Kidney (tissue), 22 donors: Measurements from ENCODE around the gene TRIM5. TPM values are rescaled to one million over a fixed set of nuclear protein-coding genes. Genes with fewer than 3 reads are reported as not detected.

Experiments used
- DNase-seq, 5 donors: peaks; one replicate each; pipeline ENCODE4 v3.0.0-alpha.2; 2013 to 2020
- FAIRE-seq: peaks from 2 replicates; lab custom pipeline; 2012; peaks lifted over from hg19 to GRCh38; lab: Jason Lieb, UNC
- H3K27ac ChIP-seq, 2 donors: one replicate each; pipeline ENCODE4 v1.7.0; 2013; ENCODE audit warnings: low read depth in 2 of 2, low read length in 2 of 2, inconsistent platforms in 1 of 2
- H3K27me3 ChIP-seq: one replicate; pipeline ENCODE4 v1.7.1; 2013; ENCODE audit warnings: low read length, inconsistent platforms; ENCODE audit not compliant: control insufficient read depth, insufficient read depth
- H3K36me3 ChIP-seq, 3 donors: one replicate each; pipeline versions ENCODE4 v1.7.0 to v1.7.1; 2013; ENCODE audit warnings: low read length in 3 of 3, control low read depth in 1 of 3, inconsistent platforms in 1 of 3; ENCODE audit not compliant: insufficient read depth in 3 of 3, control insufficient read depth in 2 of 3
- H3K4me1 ChIP-seq, 3 donors: one replicate each; pipeline versions ENCODE4 v1.7.0 to v1.7.1; 2013; ENCODE audit warnings: low read length in 3 of 3, inconsistent platforms in 1 of 3, low read depth in 1 of 3; ENCODE audit not compliant: control insufficient read depth in 2 of 3, insufficient read depth in 2 of 3
- H3K4me3 ChIP-seq, 3 donors: one replicate each; pipeline versions ENCODE4 v1.7.0 to v1.8.1; 2013; ENCODE audit warnings: low read length in 3 of 3, control low read depth in 1 of 3, inconsistent platforms in 1 of 3
- H3K9ac ChIP-seq, 3 donors: one replicate each; pipeline versions ENCODE4 v1.7.0 to v1.7.1; 2013; ENCODE audit warnings: low read length in 3 of 3, control low read depth in 1 of 3, inconsistent platforms in 1 of 3
- H3K9me3 ChIP-seq, 3 donors: one replicate each; pipeline versions ENCODE4 v1.7.0 to v1.7.1; 2013; ENCODE audit warnings: low read length in 3 of 3, control low read depth in 1 of 3, inconsistent platforms in 1 of 3; ENCODE audit not compliant: control insufficient read depth in 2 of 3, insufficient read depth in 1 of 3
- intact Hi-C: fragments of 100-400 bp; cut with DNase I; formaldehyde crosslinking; loops from one replicate; pipeline ENCODE4 v1.11.1; 2022
- long read RNA-seq, 10 donors: library from polyadenylated mRNA in 1 of 10; unstranded in 1 of 10; transcript quantifications; one replicate each; pipeline ENCODE4 v2.0.0 and lab custom pipeline, GENCODE V29; 2021 to 2026
- polyA plus RNA-seq: library from polyadenylated mRNA; stranded (reverse); fragments of 350-450 nt; fragmentation: Illumina TruSeq; extraction: RNeasy Lipid Tissue Mini Kit (QIAGEN cat#74804); gene quantifications from one replicate; pipeline ENCODE4 v1.2.3, GENCODE V29; 2014; ENCODE audit warnings: low read depth, low replicate concordance; ENCODE audit not compliant: insufficient read depth
- total RNA-seq: library from RNA; stranded (reverse); fragmentation: NEBNext Ultra II Directional; extraction: Animal tissue kit (Norgen Biotek cat#: 25700); gene quantifications from one replicate; pipeline ENCODE4 v1.2.1, GENCODE V29; 2021
- TF ChIP-seq, protein P1 (sequence below): IDR thresholded peaks from 3 replicates; pipeline ENCODE4 v1.5.1; 2012; ENCODE audit warnings: mild to moderate bottlenecking, moderate library complexity, borderline replicate concordance; ENCODE audit not compliant: insufficient read depth; ENCODE audit errors: extremely low read depth
- donor health status: control.
- donor health status: control.
- donor health status: control.
- donor health status: control.
- donor health status: control.
- donor health status: DM: yes; HTN: yes; CAD: no.
- donor health status: Normal renal cell carcinoma (clear cell type).

TRIM5 gene, protein sequence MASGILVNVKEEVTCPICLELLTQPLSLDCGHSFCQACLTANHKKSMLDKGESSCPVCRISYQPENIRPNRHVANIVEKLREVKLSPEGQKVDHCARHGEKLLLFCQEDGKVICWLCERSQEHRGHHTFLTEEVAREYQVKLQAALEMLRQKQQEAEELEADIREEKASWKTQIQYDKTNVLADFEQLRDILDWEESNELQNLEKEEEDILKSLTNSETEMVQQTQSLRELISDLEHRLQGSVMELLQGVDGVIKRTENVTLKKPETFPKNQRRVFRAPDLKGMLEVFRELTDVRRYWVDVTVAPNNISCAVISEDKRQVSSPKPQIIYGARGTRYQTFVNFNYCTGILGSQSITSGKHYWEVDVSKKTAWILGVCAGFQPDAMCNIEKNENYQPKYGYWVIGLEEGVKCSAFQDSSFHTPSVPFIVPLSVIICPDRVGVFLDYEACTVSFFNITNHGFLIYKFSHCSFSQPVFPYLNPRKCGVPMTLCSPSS
- total RNA-seq: 27.7 TPM
- 11.2 TPM for polyA plus RNA-seq
- long read RNA-seq, donor 1, partial matches to known transcripts: 0 of 1 reads
- long read RNA-seq, donor 1, other reads (novel, unspliced or antisense): 0 of 1 reads
- long read RNA-seq, donor 2, partial matches to known transcripts: 6 of 8 reads
- long read RNA-seq, donor 2, other reads (novel, unspliced or antisense): 0 of 8 reads
- long read RNA-seq, donor 3, partial matches to known transcripts: 0 of 2 reads
- long read RNA-seq, donor 3, other reads (novel, unspliced or antisense): 0 of 2 reads
- long read RNA-seq, donor 4, partial matches to known transcripts: 0 of 3 reads
- long read RNA-seq, donor 4, other reads (novel, unspliced or antisense): 0 of 3 reads
- long read RNA-seq, donor 5: 0 reads
- long read RNA-seq, donor 6, partial matches to known transcripts: 0 of 1 reads
- long read RNA-seq, donor 6, other reads (novel, unspliced or antisense): 0 of 1 reads
- long read RNA-seq, donor 7, partial matches to known transcripts: 4 of 23 reads
- long read RNA-seq, donor 7, other reads (novel, unspliced or antisense): 16 of 23 reads
- long read RNA-seq, donor 8, partial matches to known transcripts: 0 of 2 reads
- long read RNA-seq, donor 8, other reads (novel, unspliced or antisense): 0 of 2 reads
- long read RNA-seq, donor 9: 0 reads
- long read RNA-seq, donor 10, partial matches to known transcripts: 6 of 7 reads
- long read RNA-seq, donor 10, other reads (novel, unspliced or antisense): 0 of 7 reads

DNA sequence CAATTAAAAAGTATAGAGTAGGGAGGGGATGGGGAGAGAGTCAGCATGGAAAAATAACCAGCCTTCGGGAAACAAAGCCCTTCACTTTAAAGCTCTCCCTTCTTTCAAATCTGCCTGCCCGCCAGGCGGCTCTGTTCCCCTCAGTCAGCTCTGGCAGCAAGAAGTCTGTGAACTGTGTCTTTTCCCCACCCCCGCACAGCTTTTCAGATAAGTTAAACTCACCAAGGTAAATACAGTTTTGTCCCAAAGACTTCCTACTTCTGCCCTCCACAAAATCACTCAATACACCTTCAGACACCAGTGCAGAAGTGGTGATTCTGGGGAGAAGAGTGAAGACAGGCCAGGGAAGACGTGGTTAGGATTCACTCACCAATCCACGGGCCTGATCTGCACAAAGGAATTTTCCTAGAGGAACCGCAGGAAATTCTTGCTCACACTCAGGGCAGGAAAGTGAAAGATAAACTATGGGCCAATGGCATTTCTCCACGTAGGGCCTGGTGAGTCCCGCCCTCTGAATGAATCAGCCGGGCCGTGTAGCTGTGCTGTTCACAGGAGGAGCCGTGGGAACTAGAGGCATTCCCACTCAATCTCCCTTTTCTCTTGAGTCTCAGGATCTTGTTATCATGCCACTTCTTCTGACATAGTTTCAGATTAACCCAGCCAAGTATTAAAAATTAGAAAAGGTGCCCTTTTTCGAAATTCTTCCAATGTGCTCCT is at the start of gene TRIM5:
Gene TRIM5, minus strand, starts transcription at position 429 of the 717 bp plus-strand sequence. CDS start 4,897 bp downstream, outside the sequence.
- FAIRE-seq: peak; percentile 50
- intact Hi-C loops: no loop called here
- Histone ChIP-seq H3K27me3 (no peaks in the 10 kb centered on the region), H3K9me3 (no peaks in the 10 kb centered on the region), H3K9ac (peak within 1 kb of the TSS; percentile 67 to 98 (median 88)), H3K36me3 (no peaks in the 10 kb centered on the region), H3K4me1 (peaks cover 0 to 3% (median 0%) of the 10 kb centered on the region in 3 donors), H3K27ac (peak within 1 kb of the TSS; percentile 93 to 94), H3K4me3 (peak within 1 kb of the TSS; percentile 73 to 96 (median 83))
- DNase-seq: peak; percentile 86 to 98 (median 92)
- TF ChIP-seq, protein P1, sequence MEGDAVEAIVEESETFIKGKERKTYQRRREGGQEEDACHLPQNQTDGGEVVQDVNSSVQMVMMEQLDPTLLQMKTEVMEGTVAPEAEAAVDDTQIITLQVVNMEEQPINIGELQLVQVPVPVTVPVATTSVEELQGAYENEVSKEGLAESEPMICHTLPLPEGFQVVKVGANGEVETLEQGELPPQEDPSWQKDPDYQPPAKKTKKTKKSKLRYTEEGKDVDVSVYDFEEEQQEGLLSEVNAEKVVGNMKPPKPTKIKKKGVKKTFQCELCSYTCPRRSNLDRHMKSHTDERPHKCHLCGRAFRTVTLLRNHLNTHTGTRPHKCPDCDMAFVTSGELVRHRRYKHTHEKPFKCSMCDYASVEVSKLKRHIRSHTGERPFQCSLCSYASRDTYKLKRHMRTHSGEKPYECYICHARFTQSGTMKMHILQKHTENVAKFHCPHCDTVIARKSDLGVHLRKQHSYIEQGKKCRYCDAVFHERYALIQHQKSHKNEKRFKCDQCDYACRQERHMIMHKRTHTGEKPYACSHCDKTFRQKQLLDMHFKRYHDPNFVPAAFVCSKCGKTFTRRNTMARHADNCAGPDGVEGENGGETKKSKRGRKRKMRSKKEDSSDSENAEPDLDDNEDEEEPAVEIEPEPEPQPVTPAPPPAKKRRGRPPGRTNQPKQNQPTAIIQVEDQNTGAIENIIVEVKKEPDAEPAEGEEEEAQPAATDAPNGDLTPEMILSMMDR: peak; percentile 71

DNA sequence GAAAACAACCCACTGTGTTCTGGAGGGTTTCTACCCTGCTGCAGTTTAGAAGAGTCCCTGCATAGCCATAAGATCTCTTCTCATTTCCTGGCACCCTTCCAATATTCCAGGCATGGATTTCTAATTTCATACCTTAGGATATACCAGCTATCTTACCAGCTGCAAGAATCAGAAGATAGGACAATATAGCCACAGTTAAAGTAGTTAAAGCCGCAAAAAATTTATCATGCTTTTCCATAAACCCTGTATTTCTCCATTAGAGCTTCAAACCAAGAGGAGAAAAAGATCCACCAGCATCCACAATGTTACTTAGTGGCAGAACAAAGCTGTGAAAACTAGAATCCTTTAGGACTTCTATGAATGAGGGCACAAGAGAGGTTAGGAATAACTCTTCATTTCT is 42.8 kb upstream of the TRIM5 start:
- no peaks in the 10 kb centered on the region for H3K9me3 ChIP-seq
- no peak overlapping the region for H3K27ac ChIP-seq
- TF ChIP-seq, protein P1: no peak
- no peaks in the 10 kb centered on the region for H3K4me1 ChIP-seq
- intact Hi-C loops: no loop called here
- no peak overlapping the region for H3K9ac ChIP-seq
- no peaks in the 10 kb centered on the region for H3K36me3 ChIP-seq
- no peak overlapping the region for H3K4me3 ChIP-seq
- FAIRE-seq (no peak), DNase-seq (no peak)
- H3K27me3 ChIP-seq: no peaks in the 10 kb centered on the region

DNA sequence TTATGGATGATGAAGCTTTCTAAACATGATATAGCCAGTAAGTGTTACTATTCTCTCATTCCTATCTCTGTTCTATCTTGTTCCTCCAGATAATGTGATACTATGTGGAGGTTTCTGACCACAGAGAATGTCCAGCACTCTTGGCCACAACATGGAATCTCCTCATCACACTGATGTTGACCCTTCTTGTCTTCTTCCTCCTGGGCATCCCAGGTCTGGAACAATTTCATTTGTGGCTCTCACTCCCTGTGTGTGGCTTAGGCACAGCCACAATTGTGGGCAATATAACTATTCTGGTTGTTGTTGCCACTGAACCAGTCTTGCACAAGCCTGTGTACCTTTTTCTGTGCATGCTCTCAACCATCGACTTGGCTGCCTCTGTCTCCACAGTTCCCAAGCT is 41.5 kb upstream of the TRIM5 start:
- intact Hi-C loops: no loop called here
- H3K4me3 ChIP-seq: no peak overlapping the region
- FAIRE-seq (no peak), DNase-seq (no peak)
- no peaks in the 10 kb centered on the region for H3K36me3 ChIP-seq
- TF ChIP-seq, protein P1: no peak
- no peaks in the 10 kb centered on the region for H3K9me3 ChIP-seq
- H3K9ac ChIP-seq: no peak overlapping the region
- H3K4me1 ChIP-seq: no peaks in the 10 kb centered on the region
- H3K27ac ChIP-seq: no peak overlapping the region
- no peaks in the 10 kb centered on the region for H3K27me3 ChIP-seq
